Stimulated activated naive CD4-positive, alpha-beta T cell treated with Interleukin-2 at 50 U/mL for 16 hours (primary cell): ENCODE measurements around the gene NDUFB3.
"Not testable (repeated sequence)": the region's sequence is repeated elsewhere in the genome, so short reads cannot be mapped to it uniquely, and the experiment has no call there.

Experiments used
- DNase-seq: peaks from one replicate; lab custom pipeline; 2025; lab: John Stamatoyannopoulos, UW

The NDUFB3 gene

DNA sequence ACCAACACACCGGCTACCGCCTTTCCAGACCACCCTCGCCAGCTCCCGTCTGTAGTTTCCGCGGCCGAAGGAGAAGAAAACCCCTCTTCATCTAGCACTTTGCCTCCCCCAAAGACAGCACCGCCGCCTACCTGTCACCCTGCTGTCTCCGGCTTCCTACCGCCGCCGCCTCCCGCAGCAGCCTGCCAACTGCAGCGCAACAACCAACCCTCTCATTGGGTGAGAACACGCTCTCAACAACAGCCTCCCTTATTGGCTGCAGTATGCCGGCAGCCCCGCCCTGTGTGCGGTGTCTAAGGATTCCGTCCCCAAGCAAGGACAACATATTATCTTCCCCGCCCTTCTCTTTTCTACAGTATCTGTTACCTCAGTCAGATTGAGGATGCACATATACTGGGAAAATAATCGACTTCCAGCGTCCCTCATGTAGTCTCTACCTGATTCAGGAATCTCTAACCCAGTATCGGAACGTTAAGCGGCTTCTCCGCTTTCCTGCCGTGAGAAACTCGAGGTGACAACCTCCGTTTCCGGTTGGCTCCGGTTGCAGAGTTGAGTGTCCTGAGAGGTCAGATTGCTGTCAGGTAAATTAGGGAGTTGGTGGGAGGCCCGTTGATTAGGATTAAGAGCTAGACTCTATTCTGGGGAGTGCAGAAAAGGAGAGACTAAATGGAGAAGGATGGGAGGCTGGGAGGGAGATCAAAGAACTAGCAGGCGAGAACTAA, at the start of gene NDUFB3, which contains the start of gene HYCC2:
Gene NDUFB3 (plus strand): TSS at position 523 of the 722 bp plus-strand sequence. CDS start 6,882 bp downstream, outside the sequence.
Gene HYCC2 (minus strand): TSS at position 193 of the 722 bp plus-strand sequence. CDS start 47,662 bp downstream, outside the sequence.
- DNase-seq, result peak; percentile 92

- no peak for DNase-seq
Measured at GRCh38 chr2:201024518-201024917, 47.3 kb upstream of the NDUFB3 start.

- DNase-seq, result not testable (repeated sequence)
Measured at GRCh38 chr2:201034355-201034754, 37.4 kb upstream of the NDUFB3 start.

DNA sequence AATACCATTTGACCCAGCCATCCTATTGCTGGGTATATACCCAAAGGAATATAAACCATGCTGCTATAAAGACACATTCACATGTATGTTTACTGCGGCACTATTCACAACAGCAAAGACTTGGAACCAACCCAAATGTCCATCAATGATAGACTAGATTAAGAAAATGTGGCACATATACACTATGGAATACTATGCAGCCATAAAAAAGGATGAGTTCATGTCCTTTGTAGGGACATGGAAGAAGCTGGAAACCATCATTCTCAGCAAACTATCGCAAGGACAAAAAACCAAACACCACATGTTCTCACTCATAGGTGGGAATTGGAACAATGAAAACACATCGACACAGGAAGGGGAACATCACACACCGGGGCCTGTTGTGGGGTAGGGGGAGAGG, 33.4 kb upstream of the NDUFB3 start:
- DNase-seq, result not testable (repeated sequence)

DNA sequence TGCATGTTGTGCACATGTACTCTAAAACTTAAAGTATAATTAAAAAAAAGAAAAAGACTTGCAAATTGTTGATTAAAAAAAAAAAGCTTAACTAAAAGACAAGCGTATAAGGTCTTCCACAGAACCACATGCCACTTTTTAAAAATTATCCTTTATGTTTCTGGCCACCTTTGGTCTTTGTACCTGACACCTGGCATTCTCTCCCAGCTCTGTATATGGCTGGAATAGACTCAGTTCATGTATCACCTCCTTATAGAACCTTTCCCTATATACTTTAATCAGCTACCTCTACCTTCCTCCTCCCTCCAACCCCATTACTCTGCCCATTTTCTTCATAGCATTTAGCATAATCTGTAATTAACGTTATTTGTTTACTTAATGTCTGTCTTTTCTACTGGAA, 32.9 kb upstream of the NDUFB3 start:
- no peak for DNase-seq

DNA sequence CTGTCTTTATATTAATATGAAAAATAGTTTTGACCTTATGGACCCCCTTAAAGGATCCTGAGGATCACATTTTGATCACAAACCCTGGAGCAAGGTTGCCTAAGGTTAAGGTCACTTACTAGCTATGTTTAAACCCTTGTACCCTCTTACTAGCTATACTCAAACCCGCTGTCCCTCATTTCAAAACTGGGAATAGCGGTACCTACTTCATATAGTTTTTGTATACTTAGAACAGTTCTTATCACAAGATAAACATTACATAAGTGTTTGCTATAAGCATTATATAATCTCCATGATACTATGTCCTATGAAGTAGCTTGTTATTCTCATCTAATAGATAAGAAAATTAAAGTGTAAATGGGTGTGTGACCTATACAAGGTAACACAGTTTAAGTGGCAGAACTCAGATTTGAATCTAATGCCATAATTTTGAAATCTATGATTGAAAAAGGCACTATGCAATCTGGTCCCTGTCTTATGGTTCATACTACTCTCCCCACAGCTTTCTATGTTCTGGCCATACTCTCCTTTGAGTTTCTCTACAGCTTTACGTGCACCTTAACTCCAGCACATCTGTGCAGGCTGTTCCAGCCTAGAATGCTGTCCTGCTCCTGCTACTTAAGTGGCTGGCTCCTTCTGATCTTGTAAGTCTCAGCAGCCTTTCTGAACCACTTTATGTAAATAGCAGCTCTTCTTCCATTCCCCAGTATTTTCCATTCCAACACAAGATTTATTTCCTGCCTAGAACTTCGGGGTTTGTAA, 30.8 kb upstream of the NDUFB3 start:
- DNase-seq, result no peak

- not testable (repeated sequence) for DNase-seq
Measured at GRCh38 chr2:201042451-201042850, 29.4 kb upstream of the NDUFB3 start.

- DNase-seq, result not testable (repeated sequence)
Measured at GRCh38 chr2:201043050-201043449, 28.8 kb upstream of the NDUFB3 start.

- no peak for DNase-seq
Measured at GRCh38 chr2:201046881-201047280, 24.9 kb upstream of the NDUFB3 start.

- no peak for DNase-seq
Measured at GRCh38 chr2:201049455-201049854, 22.3 kb upstream of the NDUFB3 start.

DNA sequence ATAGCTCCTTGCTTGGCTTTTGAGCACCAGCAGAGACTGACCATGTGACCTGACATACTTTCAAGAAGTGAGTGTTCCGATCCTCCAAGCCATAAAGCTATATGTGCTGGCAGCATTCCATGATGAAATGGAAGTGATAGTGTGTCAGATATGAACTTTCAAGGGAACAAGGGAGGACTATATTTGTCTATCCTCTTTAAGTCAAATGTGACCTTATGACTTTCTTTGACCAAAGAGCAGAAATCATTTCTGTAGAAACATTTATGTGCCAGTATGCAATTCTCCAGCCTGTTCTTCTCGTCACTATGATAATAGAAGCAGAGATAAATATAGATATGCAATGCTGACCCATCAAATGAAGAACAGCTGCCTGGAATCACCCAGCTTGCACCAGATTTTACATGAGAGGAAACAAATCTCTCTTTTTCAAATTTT, 14.7 kb upstream of the NDUFB3 start:
- no peak for DNase-seq

DNA sequence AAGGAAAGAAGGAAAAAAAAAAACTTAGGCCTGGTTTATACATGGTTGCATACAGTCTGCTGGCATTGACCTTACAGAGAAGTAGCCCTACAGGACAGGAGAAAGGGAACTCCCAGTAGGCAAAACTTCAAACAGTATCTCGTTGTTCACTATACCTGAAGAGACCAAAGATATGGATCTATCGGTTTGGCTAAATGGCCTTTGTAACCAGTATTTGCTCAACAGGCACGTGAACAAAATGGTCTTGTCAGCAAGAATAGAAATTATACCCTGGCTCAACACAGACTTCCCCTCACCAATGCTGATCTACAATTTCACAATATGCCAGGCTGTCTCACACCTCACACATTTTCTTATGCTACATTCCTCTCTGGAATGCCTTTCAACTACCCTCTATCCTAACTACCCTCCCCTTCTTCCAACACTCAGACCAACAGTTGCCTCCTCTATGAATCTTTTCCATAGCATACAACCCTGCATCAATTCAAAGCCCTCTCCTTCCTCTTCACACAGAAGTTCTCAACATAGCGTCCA, 14.0 kb upstream of the NDUFB3 start:
- no peak for DNase-seq

GRCh38 chr2:201058914-201059313, 12.9 kb upstream of the NDUFB3 start:
- no peak for DNase-seq

DNA sequence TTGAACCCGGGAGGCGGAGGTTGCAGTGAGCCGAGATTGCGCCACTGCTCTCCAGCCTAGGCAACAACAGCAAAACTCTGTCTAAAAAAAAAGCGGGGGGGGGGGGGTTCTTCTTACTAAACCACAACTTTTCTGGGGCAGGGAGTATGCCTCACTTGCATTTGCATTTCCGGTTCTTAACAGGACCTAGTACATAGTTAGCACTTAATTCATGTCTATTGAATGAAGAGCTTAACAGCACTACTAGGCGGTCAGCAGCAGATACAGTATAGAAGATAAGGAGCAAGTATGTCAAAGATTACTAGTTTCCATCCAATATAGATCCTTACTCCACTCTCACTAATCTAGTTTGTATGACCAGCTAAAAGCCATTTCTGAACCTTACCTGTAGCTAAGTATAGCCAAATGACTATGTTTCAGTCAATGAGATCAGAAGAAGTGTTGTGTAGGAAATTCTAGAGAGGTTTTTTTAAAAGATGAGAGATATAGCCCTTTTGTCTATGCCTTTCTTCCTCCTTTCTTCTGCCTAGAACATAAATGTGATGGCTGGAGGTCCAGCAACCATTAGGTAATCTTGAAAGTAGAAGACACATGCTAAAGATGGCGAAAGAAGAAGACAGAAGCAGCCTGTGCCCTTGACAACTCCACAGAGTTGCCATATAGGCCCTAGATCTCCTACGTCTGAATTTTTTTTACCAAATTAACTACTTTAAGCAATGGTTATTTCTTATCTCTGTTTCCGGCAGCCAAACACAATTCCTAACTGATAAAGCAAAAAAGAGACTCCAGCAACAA, 11.6 kb upstream of the NDUFB3 start:
- no peak for DNase-seq

DNA sequence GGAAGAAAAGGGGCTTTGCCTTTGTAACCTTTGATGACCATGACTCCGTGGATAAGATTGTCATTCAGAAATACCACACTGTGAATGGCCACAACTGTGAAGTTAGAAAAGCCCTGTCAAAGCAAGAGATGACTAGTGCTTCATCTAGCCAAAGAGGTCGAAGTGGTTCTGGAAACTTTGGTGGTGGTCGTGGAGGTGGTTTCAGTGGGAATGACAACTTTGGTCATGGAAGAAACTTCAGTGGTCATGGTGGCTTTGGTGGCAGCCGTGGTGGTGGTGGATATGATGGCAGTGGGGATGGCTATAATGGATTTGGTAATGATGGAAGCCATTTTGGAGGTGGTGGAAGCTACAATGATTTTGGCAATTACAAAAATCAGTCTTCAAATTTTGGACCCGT, 8.3 kb upstream of the NDUFB3 start:
- not testable (repeated sequence) for DNase-seq

- DNase-seq, result no peak
Measured at GRCh38 chr2:201064797-201065329, 6.9 kb upstream of the NDUFB3 start.

DNA sequence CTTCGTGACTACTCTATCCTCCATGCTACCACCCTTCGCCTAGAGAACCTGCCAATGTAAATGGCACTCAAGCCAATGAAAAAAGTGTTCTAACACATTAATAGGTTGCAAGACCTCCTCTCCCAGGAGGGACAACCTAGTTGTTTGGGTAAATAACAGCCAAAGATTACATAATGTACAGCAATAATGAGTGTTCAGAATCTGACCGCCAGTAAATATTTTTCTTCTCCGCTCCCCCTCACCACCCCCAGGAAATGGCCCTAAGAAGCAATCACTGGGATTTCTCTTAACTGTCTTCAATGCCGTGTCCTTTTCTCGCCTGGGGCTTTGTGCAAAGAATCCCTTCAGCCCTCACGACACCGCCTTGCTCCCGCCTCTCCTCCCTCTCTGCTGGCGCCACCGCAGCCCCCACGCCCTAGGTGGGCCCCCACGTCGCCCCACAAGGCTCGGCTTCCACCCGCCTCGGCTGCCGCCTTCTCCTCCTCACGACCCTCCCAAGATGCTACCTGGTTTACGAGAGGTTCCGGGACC, 788 bp upstream of the NDUFB3 start:
- DNase-seq, result no peak

DNA sequence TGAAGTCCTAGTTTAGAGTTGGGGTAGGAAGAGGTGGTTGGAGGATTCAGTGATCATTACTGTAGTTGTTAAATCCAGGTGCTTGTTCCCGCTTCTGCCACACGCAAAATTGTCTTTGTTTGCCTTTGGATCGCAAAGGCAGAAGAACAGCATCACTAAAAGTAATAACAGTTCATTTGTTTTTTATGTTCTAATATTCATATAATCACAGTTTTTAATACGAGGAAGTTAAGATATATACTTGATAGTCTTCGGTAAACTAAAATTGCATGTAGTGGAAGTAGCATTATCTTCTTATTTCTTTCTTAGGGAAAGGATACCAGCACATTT, 365 bp downstream of the NDUFB3 start:
- no peak for DNase-seq

DNA sequence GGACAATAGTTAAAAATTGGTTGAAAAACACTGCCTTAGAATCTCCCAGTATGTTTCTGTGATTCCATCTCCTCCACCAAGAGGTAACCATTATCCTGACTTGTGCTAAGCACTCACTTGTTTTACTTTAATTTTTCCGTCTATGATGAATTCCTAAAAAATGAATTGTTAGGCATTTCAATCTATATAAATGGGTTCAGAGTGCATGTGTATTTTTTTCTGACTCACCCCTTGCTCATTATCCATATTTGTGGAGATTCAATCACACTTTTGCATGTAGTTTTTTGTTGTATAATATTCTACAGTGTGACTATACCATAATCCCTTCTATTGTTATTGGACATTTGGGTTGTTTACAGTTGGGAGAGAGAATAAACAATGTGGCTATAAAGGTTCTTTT, 1.3 kb downstream of the NDUFB3 start:
- no peak for DNase-seq

- DNase-seq, result no peak
Measured at GRCh38 chr2:201074996-201075395, 3.2 kb downstream of the NDUFB3 start.

GRCh38 chr2:201084863-201085262, 13.1 kb downstream of the NDUFB3 start:
- DNase-seq, result no peak

GRCh38 chr2:201090574-201090973, 18.8 kb downstream of the NDUFB3 start:
- DNase-seq, result no peak
